ENCODE data around the gene MARCHF6. TPM values are rescaled to one million over a fixed set of nuclear protein-coding genes. Genes with fewer than 3 reads are reported as not detected.

The MARCHF6 gene
- polyA plus RNA-seq, 1 of the 3 experiments (the other 2 are of a cell fraction) = 52.4 TPM

DNA sequence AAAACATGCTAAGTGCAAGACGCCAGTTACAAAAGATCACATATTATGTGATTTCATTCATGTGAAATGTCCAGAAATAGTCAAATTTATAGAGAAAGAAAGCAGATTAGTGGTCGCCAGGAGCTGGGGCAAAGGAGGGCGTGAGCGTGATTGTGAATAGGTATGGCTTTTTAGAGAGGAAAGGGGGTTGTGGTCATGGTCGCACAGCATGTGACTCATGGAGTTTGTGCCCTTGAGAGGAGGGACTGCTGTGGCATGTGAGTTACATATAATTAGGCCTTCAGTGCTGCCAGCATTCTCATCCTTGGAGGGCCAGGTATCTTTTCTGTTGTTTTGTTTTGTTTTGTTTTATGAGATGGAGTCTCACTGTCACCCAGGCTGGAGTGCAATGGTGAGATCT lies 21.2 kb upstream of the MARCHF6 start:
- no peaks in the 10 kb centered on the region for H3K27me3 ChIP-seq (ENCODE audit: insufficient read depth)
- H3F3A ChIP-seq (replicated peaks; ENCODE audit: insufficient read depth) = no peaks in the 10 kb centered on the region
- no peak for DNase-seq
- H3K9me3 ChIP-seq = no peaks in the 10 kb centered on the region
- H3K4me2 ChIP-seq = no peak overlapping the region
- H3K4me3 ChIP-seq (ENCODE audit: low read depth in 2 of 2, low read length in 1 of 2) = no peak overlapping the region
- no peaks in the 10 kb centered on the region for H3K36me3 ChIP-seq (replicated peaks in 1 of 2; ENCODE audit: control insufficient read depth in 1 of 2, insufficient read depth in 2 of 2, low read length in 1 of 2)
- H3K27ac ChIP-seq (ENCODE audit: low read depth in 2 of 2, low read length in 1 of 2) = no peak overlapping the region
- no peak overlapping the region for H2AFZ ChIP-seq (ENCODE audit: low read depth)
- no peaks in the 10 kb centered on the region for H4K20me1 ChIP-seq (ENCODE audit: insufficient read depth)
- WGBS (ENCODE audit: low lambda C conversion rate) = 87% methylated on average over 5 of the region's 5 CpGs
- ChIA-PET CTCF (no interaction called here), POLR2A (no interaction called here)
- TF ChIP-seq, protein P1, sequence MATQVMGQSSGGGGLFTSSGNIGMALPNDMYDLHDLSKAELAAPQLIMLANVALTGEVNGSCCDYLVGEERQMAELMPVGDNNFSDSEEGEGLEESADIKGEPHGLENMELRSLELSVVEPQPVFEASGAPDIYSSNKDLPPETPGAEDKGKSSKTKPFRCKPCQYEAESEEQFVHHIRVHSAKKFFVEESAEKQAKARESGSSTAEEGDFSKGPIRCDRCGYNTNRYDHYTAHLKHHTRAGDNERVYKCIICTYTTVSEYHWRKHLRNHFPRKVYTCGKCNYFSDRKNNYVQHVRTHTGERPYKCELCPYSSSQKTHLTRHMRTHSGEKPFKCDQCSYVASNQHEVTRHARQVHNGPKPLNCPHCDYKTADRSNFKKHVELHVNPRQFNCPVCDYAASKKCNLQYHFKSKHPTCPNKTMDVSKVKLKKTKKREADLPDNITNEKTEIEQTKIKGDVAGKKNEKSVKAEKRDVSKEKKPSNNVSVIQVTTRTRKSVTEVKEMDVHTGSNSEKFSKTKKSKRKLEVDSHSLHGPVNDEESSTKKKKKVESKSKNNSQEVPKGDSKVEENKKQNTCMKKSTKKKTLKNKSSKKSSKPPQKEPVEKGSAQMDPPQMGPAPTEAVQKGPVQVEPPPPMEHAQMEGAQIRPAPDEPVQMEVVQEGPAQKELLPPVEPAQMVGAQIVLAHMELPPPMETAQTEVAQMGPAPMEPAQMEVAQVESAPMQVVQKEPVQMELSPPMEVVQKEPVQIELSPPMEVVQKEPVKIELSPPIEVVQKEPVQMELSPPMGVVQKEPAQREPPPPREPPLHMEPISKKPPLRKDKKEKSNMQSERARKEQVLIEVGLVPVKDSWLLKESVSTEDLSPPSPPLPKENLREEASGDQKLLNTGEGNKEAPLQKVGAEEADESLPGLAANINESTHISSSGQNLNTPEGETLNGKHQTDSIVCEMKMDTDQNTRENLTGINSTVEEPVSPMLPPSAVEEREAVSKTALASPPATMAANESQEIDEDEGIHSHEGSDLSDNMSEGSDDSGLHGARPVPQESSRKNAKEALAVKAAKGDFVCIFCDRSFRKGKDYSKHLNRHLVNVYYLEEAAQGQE (IDR thresholded peaks at IDR 0.05; ENCODE audit: low read depth, low read length) = no peak
- no peak for TF ChIP-seq NRF1 (IDR thresholded peaks at IDR 0.05; ENCODE audit: low read depth, low read length)
- TF ChIP-seq TCF12 (IDR thresholded peaks at IDR 0.05) = no peak
- no peak for TF ChIP-seq NFIC (IDR thresholded peaks at IDR 0.05; ENCODE audit: borderline replicate concordance)
- no peak for TF ChIP-seq RAD21 (IDR thresholded peaks at IDR 0.05; ENCODE audit: low read length)
- TF ChIP-seq RXRA (IDR thresholded peaks at IDR 0.05; ENCODE audit: borderline replicate concordance, low read depth) = no peak
- TF ChIP-seq, protein P2, sequence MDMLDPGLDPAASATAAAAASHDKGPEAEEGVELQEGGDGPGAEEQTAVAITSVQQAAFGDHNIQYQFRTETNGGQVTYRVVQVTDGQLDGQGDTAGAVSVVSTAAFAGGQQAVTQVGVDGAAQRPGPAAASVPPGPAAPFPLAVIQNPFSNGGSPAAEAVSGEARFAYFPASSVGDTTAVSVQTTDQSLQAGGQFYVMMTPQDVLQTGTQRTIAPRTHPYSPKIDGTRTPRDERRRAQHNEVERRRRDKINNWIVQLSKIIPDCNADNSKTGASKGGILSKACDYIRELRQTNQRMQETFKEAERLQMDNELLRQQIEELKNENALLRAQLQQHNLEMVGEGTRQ (IDR thresholded peaks at IDR 0.05; ENCODE audit: borderline replicate concordance, low read depth, low read length) = no peak
- TF ChIP-seq, protein P3, sequence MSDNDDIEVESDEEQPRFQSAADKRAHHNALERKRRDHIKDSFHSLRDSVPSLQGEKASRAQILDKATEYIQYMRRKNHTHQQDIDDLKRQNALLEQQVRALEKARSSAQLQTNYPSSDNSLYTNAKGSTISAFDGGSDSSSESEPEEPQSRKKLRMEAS (IDR thresholded peaks at IDR 0.05; ENCODE audit: low read depth) = no peak
- no peak for TF ChIP-seq ELF1 (IDR thresholded peaks at IDR 0.05)
- no peak for TF ChIP-seq CHD2 (IDR thresholded peaks at IDR 0.05; ENCODE audit: low read length, partially characterized antibody)
- TF ChIP-seq RCOR1 (IDR thresholded peaks at IDR 0.05; ENCODE audit: low read length) = no peak
- no peak for TF ChIP-seq TEAD4 (IDR thresholded peaks at IDR 0.05; ENCODE audit: borderline replicate concordance, insufficient read depth)
- TF ChIP-seq, protein P4, sequence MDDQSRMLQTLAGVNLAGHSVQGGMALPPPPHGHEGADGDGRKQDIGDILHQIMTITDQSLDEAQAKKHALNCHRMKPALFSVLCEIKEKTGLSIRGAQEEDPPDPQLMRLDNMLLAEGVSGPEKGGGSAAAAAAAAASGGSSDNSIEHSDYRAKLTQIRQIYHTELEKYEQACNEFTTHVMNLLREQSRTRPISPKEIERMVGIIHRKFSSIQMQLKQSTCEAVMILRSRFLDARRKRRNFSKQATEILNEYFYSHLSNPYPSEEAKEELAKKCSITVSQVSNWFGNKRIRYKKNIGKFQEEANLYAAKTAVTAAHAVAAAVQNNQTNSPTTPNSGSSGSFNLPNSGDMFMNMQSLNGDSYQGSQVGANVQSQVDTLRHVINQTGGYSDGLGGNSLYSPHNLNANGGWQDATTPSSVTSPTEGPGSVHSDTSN (IDR thresholded peaks at IDR 0.05) = no peak
- no peak for TF ChIP-seq FOXJ3 (CRISPR knock-in tag; IDR thresholded peaks at IDR 0.05)
- TF ChIP-seq GATA2 (CRISPR knock-in tag; IDR thresholded peaks at IDR 0.05) = no peak
- TF ChIP-seq RFX5 (IDR thresholded peaks at IDR 0.05; ENCODE audit: low read length) = no peak
- H3K9me2 ChIP-seq = no peaks in the 10 kb centered on the region
- H3K9ac ChIP-seq = no peak overlapping the region
- H3K4me1 ChIP-seq (ENCODE audit: control insufficient read depth in 1 of 2, insufficient read depth in 2 of 2, low read depth in 1 of 2, low read length in 1 of 2) = peaks cover 0 to 24% of the 10 kb centered on the region in 2 experiments; a peak in 3 of 4 replicates
- no peaks in the 10 kb centered on the region for H3K79me2 ChIP-seq (ENCODE audit: insufficient read depth)

Measured in SK-N-SH (cell line).